Naive B cell (primary cell): ENCODE data around the gene KLF16. TPM values are rescaled to one million over a fixed set of nuclear protein-coding genes. Genes with fewer than 3 reads are reported as not detected.
A peak's percentile ranks its signal among the peaks of the same experiment; 100 is the strongest.

Experiments
- ATAC-seq, 2 donors: fragments of 150-1000 bp; cut with Tn5 transposase; 2 replicates each; pipeline ENCODE4 v1.10.0; 2021; ENCODE audit warnings: low read depth in 2 of 2, mild to moderate bottlenecking in 2 of 2, moderate library complexity in 2 of 2
- DNase-seq: peaks from one replicate; pipeline ENCODE4 v3.0.0; 2022
- H3K27ac Mint-ChIP-seq, 6 donors: one replicate each; pipeline ENCODE4 v1.8.0; 2020 to 2022; ENCODE audit warnings: mild to moderate bottlenecking in 6 of 6, mixed read lengths in 6 of 6, moderate library complexity in 5 of 6, inconsistent platforms in 2 of 6
- H3K27me3 Mint-ChIP-seq, 3 donors: one replicate each; pipeline ENCODE4 v1.8.0; 2021 to 2022; ENCODE audit warnings: mixed read lengths in 3 of 3, mild to moderate bottlenecking in 1 of 3
- H3K36me3 Mint-ChIP-seq, 2 donors: one replicate each; pipeline ENCODE4 v1.8.0; 2020 to 2022; ENCODE audit warnings: mixed read lengths in 2 of 2, inconsistent platforms in 1 of 2, mild to moderate bottlenecking in 1 of 2
- H3K4me1 Mint-ChIP-seq, 3 donors: one replicate each; pipeline ENCODE4 v1.8.0; 2020 to 2022; ENCODE audit warnings: mixed read lengths in 3 of 3, inconsistent platforms in 1 of 3, mild to moderate bottlenecking in 1 of 3, moderate library complexity in 1 of 3
- H3K4me3 Mint-ChIP-seq, 8 donors: one replicate each; pipeline ENCODE4 v1.8.0; 2020 to 2022; ENCODE audit warnings: mild to moderate bottlenecking in 8 of 8, mixed read lengths in 8 of 8, moderate library complexity in 8 of 8, inconsistent platforms in 2 of 8
- H3K9me3 Mint-ChIP-seq, 7 donors: one replicate each; pipeline ENCODE4 v1.8.0; 2020 to 2022; ENCODE audit warnings: mixed read lengths in 7 of 7, mild to moderate bottlenecking in 5 of 7, inconsistent platforms in 2 of 7, moderate library complexity in 1 of 7
- polyA plus RNA-seq, 6 donors: library from polyadenylated mRNA; unstranded; fragments of 300-500 nt; fragmentation: Illumina TruSeq; gene quantifications; one replicate each; pipeline ENCODE4 v1.2.3, GENCODE V29; 2021; ENCODE audit warnings: low read depth in 6 of 6

Gene KLF16
- polyA plus RNA-seq, 6 donors from 2014 or later: 0.43 to 1.4 (median 0.70) TPM

DNA sequence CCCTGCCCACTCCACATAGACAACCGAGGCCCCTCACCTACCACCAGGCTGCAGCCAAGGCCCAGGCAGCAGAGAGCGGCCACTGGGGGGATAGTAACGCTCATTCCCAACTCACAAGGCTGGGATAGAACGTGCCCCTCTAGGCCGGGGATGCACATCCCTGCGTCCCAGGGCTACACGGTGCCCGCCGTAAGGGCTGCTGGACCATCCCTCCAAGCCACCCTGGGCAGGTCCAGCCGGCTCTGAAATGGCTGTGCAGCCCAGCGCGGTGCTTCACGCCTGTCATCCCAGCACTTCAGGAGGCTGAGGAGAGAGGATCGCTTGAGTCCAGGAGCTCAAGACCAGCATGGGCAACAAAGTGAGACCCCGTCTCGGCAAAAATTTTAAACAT is 18.3 kb downstream of the KLF16 start:
- ATAC-seq (no peak), DNase-seq (no peak)
- Mint-ChIP-seq H3K36me3 (no peaks in the 10 kb centered on the region), H3K27ac (peak overlapping the region in 1 of 6 donors; percentile 84), H3K4me3 (peak overlapping the region in 2 of 8 donors; percentile 3 to 71), H3K4me1 (peaks cover 33 to 76% (median 63%) of the 10 kb centered on the region in 3 donors), H3K9me3 (no peaks in the 10 kb centered on the region), H3K27me3 (no peaks in the 10 kb centered on the region)

DNA sequence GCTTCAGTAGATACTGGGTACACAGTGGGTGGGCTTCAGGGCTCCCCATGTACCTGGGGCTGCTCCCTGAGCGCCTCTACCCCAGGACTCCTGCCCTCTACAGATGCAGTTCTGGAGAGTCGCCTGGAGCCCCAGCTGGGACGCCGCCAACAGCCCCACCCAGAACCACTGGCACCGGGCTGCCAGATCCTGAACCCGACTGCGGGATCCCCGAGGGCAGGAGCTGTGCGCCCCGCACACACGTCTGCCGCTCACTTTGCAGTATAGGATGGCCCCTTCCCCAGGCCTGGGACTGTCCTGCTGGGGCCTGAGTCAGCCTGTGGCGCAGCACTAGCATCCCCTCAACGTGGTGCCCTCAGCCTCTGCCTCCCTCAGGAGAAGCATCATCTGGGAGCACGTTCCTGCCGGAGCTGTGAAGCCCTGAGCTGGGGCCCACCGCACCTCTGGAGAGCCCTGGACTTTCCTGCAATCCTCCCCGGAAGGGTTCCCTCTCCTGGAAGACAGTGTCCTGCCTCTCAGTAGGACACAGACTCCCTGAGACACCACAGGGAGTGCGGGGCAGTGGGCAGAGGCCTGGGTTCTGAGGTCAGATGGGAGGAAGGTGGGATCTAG is 18.8 kb downstream of the KLF16 start:
- no peak for ATAC-seq
- Mint-ChIP-seq H3K27ac (peak overlapping the region in 1 of 6 donors; percentile 84), H3K27me3 (no peaks in the 10 kb centered on the region), H3K36me3 (no peaks in the 10 kb centered on the region), H3K4me3 (peak overlapping the region in 2 of 8 donors; percentile 30 to 71), H3K9me3 (no peaks in the 10 kb centered on the region), H3K4me1 (peaks cover 34 to 77% (median 64%) of the 10 kb centered on the region in 3 donors)
- no peak for DNase-seq

DNA sequence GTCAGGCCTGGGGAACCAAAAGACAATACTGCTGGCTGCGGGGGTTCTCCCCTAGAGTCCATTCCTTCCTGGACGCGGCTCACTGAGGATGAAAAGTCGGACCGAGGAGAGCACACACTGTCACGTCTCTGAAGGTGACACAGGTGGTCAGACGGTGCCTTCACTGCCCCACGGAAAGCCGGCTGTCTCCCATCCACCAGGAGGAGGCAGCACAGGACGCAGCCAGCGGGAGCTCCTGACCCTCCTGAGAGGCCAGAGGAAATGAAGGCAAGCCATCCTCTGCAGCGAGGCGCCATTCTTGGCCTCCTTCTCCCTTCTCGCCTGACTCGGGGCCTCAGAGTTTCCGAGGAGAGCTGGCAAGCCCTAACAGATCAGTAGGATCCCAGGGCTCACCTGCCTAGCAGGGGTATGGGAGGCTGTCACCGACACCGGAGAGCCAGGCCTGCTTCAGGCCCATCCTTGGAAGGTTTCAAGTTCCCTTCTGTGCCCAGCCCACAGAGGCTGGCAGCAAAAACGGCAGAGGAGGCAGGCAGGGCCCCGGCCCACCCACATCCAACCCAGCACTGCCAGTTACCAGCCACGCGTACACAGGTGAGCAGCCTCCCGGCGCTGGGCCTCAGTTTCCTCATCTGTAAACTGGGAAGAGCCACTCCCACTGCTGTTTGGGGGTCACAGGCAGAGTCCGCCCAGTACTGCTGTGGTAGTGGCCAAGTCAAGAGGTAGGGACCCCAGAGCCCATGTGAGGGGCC is 19.6 kb downstream of the KLF16 start:
- H3K9me3 Mint-ChIP-seq: no peaks in the 10 kb centered on the region
- H3K27ac Mint-ChIP-seq: peak overlapping the region in 2 of 6 donors; percentile 34 to 38
- ATAC-seq: no peak
- no peaks in the 10 kb centered on the region for H3K27me3 Mint-ChIP-seq
- H3K4me3 Mint-ChIP-seq: peak overlapping the region in 3 of 8 donors; percentile 15 to 24 (median 19)
- no peak for DNase-seq
- H3K4me1 Mint-ChIP-seq: peaks cover 35 to 75% (median 62%) of the 10 kb centered on the region in 3 donors
- no peaks in the 10 kb centered on the region for H3K36me3 Mint-ChIP-seq

DNA sequence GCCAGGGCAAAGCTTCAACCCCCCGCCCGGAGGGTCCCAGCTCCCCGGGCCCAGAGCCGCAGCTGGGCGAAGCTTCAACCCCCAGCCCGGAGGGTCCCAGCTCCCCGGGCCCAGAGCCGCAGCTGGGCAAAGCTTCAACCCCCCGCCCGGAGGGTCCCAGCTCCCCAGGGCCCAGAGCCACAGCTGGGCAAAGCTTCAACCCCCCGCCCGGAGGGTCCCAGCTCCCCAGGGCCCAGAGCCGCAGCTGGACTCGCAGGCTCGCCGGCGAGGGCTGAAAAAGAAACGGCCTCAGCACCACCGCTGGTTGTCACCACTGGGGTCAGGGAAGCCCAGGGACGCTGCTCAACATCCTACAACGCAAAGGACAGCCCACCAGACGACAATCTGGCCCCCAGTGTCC is 20.3 kb downstream of the KLF16 start:
- DNase-seq: no peak
- Mint-ChIP-seq H3K4me3 (no peak overlapping the region), H3K27me3 (no peaks in the 10 kb centered on the region), H3K27ac (no peak overlapping the region), H3K9me3 (no peaks in the 10 kb centered on the region), H3K4me1 (peaks cover 35 to 74% (median 67%) of the 10 kb centered on the region in 3 donors), H3K36me3 (no peaks in the 10 kb centered on the region)
- no peak for ATAC-seq

DNA sequence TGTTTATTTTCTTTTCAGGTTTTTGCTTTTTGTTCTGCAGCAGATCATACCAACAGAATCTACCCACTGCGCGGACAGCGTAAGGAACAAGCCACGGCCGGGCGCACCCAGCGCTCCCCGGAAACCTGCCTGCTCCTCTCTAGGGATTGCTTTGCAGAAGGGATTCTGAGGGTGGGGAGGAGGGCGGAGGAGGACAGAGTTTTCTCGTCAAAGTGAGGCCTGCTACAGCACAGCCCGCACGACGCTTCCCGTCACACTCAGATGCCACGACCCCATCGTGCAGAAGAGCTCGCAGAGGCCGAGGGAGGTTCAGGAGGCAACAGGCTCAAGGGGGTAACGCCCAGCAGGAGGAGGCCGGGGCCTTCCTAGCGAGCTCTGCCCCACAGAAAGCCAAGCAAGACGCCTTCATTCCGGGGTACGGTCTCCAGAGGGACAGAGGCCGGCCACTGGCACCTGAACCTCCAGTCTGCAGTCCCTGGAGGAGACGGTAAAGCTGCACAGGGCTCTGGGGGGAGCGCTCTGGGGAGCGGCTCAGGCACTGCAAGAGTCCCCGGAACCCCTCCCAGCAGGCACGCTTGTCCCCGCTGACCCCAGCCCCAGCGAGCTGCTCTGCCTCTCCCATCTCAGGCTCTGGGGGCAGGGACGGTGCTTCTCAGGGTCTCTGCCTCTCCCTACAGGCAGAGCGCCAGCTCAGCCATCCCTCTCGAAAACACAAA is 22.0 kb downstream of the KLF16 start:
- DNase-seq: no peak
- ATAC-seq: no peak
- peak overlapping the region in 2 of 8 donors; percentile 59 to 62 for H3K4me3 Mint-ChIP-seq
- no peaks in the 10 kb centered on the region for H3K27me3 Mint-ChIP-seq
- H3K36me3 Mint-ChIP-seq: no peaks in the 10 kb centered on the region
- no peaks in the 10 kb centered on the region for H3K9me3 Mint-ChIP-seq
- H3K4me1 Mint-ChIP-seq: peaks cover 29 to 61% (median 59%) of the 10 kb centered on the region in 3 donors
- H3K27ac Mint-ChIP-seq: peak overlapping the region in 4 of 6 donors; percentile 36 to 51 (median 44)

DNA sequence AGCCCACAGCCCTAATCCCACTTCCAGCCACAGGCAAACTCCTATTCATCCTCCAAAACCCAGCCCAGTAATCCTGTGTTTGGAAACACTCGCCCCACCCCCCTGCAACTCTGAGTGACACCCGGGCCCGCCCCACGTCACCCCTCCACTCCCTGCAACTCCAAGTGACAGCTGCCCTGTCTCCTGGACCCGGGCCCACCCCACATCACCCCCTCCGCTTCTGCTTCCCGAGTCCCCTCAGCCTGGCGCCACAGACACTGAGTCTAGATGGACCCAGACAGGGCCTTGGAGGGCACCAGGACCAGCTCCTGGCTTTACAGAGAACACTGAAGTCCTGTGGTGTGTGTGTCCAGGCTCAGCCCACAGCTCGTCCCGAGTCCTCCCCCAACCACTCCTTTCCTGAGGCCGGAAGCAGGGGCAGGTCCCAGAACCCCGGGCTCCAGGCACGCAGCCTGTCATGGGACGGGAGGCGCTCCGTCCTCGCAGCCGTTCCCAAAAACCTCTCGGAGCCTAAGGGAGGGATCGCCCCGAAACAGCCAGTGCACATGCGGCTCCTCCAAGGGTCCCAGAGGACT is 22.8 kb downstream of the KLF16 start:
- Mint-ChIP-seq H3K9me3 (no peaks in the 10 kb centered on the region), H3K4me3 (no peak overlapping the region), H3K27ac (peak overlapping the region in 1 of 6 donors; percentile 28), H3K36me3 (no peaks in the 10 kb centered on the region), H3K27me3 (no peaks in the 10 kb centered on the region), H3K4me1 (peaks cover 28 to 60% (median 58%) of the 10 kb centered on the region in 3 donors)
- DNase-seq: no peak
- ATAC-seq: no peak

DNA sequence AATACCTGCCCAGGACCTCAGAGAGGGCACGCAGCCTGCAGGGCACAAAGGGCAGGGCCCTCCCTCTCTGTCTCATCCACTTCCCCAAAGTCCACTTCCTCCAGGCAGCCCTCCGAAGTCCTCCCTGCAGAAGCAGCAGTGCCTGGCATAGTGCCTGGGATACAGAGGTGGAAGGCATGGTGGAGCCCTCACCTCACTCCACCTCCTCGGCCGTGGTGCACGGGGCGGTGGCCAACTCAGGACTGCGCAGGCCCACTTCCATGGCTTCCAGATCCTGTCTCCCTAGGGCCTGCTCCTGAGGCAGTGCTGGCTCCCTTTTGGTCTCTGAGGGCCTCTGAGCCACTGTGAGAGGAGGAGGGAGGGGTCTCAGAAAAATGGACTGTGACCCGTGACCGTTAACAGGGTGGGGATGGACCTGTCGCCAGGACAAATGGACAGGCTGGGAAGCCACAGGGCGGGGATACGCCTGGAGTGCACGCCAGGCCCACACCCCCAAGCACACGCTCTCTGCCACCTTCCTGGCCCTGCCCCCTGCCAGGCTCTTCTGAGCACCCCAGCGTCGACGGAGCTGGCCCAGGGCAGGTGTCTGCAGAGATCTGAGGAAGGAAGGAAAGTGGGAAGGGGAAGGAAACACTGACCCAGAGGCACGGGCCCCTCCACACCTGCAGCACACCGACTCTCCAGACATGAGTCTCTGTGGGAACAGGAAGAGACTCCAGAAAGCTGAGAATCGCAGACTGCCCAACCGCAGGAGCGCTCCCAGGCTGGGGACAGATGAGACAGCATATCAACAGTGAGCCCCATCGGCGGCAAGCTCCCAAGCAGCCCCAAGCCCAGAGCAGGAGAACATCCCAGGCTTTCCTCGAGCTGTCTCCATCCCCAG is 23.5 kb downstream of the KLF16 start:
- peak overlapping the region in 2 of 8 donors; percentile 26 to 53 for H3K4me3 Mint-ChIP-seq
- peak overlapping the region in 3 of 6 donors; percentile 28 to 69 (median 37) for H3K27ac Mint-ChIP-seq
- no peaks in the 10 kb centered on the region for H3K9me3 Mint-ChIP-seq
- no peak for ATAC-seq
- H3K36me3 Mint-ChIP-seq: no peaks in the 10 kb centered on the region
- DNase-seq: no peak
- peaks cover 26 to 55% (median 53%) of the 10 kb centered on the region in 3 donors for H3K4me1 Mint-ChIP-seq
- no peaks in the 10 kb centered on the region for H3K27me3 Mint-ChIP-seq

DNA sequence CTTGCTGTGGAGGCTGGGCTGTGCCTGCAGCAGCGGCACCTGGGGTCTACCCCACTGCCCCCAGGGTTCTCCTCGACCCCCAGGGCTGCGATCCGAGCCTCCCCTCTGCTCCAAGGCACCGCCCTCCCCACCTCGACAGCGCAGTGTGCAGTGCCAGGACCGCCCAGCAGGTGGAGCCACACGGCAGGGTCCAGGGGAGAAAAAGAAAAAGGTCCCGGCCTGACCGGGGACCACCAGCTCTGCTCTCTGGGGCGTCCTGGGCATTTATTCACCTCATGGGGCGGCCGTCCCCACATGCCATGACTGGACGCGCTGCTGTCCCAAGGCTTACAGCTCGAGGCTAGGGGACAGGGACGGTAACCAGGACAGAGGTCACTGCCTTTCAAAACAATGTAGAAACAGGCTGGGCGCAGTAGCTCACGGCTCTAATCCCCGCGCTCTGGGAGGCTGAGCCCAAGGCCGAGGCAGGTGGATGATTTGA is 25.7 kb downstream of the KLF16 start:
- Mint-ChIP-seq H3K36me3 (no peaks in the 10 kb centered on the region), H3K27ac (no peak overlapping the region), H3K4me3 (no peak overlapping the region), H3K27me3 (no peaks in the 10 kb centered on the region), H3K4me1 (peaks cover 36 to 49% (median 40%) of the 10 kb centered on the region in 3 donors), H3K9me3 (no peaks in the 10 kb centered on the region)
- ATAC-seq: peak; percentile 65 to 66
- DNase-seq: peak; percentile 49

DNA sequence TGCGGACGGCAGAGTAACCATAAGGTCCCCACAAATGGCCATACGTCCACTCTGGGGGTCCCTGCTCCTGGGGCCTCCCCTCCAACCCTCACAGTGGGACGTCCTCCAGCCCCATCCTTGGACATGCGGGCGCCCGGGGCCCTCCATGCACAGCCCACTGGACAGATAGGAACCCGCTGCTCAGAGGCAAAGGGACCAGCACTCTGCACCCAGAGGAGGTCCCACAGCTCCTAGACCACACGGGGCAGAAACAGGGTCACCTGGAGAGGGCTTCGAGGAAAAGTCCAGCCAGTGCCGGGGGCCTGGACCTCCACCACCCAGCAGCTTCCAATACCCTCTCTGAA is 26.2 kb downstream of the KLF16 start:
- DNase-seq (no peak), ATAC-seq (no peak)
- H3K9me3 Mint-ChIP-seq: no peaks in the 10 kb centered on the region
- no peak overlapping the region for H3K27ac Mint-ChIP-seq
- peaks cover 34 to 44% (median 35%) of the 10 kb centered on the region in 3 donors for H3K4me1 Mint-ChIP-seq
- H3K27me3 Mint-ChIP-seq: no peaks in the 10 kb centered on the region
- H3K36me3 Mint-ChIP-seq: no peaks in the 10 kb centered on the region
- no peak overlapping the region for H3K4me3 Mint-ChIP-seq

DNA sequence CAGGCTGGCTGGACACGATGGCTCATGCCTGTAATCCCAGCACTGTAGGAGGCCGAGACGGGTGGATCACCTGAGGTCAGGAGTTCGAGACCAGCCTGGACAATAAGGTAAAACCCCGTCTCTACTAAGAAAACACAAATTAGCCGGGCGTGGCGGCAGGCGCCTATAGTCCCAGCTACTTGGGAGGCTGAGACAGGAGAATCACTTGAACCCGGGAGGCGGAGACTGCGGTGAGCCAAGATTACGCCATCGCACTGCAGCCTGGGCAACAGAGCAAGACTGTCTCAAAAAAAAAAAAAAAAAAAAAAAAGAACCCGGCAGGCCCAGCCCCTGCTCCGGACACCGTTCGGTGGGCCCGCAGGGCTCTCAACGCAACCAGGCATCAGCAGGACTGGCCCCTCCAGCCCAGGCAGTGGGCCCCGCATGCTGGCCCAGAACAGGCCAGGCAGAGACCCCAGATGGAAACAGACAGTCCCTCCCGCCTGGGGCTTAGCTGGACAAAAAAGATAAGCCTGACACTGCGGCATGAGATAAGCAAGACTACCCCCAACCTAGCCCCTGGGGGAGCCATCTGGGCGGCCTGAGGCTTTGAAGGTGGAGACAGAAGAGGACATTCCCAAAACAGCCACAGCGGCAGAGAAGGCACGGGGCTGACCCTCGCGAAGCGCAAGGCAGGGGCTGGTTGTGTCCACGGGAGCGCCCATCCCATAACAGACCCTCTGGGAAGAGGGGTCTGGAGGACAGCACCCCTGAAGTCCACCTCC is 26.7 kb downstream of the KLF16 start:
- no peak for DNase-seq
- ATAC-seq: no peak
- no peak overlapping the region for H3K27ac Mint-ChIP-seq
- H3K36me3 Mint-ChIP-seq: no peaks in the 10 kb centered on the region
- H3K27me3 Mint-ChIP-seq: no peaks in the 10 kb centered on the region
- H3K4me1 Mint-ChIP-seq: peaks cover 29 to 42% (median 37%) of the 10 kb centered on the region in 3 donors
- no peaks in the 10 kb centered on the region for H3K9me3 Mint-ChIP-seq
- no peak overlapping the region for H3K4me3 Mint-ChIP-seq

DNA sequence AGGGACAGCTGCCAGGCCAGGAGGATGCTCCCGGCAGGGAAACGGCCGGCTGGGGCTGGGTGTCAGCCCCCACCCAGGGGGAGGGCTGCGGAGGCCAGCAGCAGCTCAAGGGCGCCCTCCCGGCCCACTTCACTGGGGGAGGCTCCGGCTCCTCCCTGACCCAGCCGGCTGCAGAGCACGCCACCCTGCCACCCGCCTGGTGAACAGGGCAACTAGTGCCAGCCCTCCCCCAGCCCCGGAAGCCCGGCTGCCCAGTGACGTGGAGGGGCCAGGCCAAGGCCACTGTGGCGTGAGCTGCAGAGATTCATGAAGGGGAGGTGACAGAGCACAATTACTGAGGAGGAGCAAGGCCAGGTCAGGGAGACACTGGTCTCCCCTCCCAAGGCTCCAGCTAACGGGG is 29.8 kb downstream of the KLF16 start:
- H3K4me1 Mint-ChIP-seq: peaks cover 7 to 31% (median 20%) of the 10 kb centered on the region in 3 donors
- no peaks in the 10 kb centered on the region for H3K27me3 Mint-ChIP-seq
- no peak for DNase-seq
- H3K9me3 Mint-ChIP-seq: no peaks in the 10 kb centered on the region
- H3K27ac Mint-ChIP-seq: no peak overlapping the region
- no peak for ATAC-seq
- no peak overlapping the region for H3K4me3 Mint-ChIP-seq
- no peaks in the 10 kb centered on the region for H3K36me3 Mint-ChIP-seq

DNA sequence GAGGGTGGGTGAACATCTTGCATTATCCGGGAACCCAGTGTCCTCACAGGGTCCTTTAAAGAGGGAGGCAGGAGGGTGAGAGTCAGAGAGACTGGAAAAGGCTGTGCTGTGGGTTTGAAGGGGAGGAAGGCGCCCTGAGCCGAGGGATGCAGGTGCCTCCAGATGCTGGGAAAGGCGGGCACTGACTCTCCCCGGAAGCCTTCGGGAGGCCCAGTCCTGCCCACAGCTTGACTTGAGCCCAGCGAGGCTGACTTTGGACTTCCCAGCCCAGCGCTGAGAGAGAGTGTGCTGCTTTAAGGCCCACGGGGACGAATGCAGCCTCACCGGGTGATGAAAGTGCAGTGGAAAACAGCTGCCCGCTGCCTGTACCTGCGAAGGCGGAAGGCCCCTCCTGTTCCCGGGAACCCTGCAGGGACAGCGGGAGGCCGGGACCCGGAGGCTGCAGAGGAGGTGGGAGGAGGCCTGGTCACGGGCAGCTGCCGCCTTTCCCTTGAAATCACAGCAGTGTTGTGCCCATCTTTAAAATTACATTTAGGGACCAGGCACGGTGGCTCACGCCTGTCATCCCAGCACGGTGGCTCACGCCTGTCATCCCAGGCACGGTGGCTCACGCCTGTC is 31.2 kb downstream of the KLF16 start:
- Mint-ChIP-seq H3K27ac (peak overlapping the region in 1 of 6 donors; percentile 62), H3K9me3 (no peaks in the 10 kb centered on the region), H3K36me3 (no peaks in the 10 kb centered on the region), H3K27me3 (no peaks in the 10 kb centered on the region), H3K4me3 (peak overlapping the region in 2 of 8 donors; percentile 23 to 29), H3K4me1 (peaks cover 7 to 27% (median 11%) of the 10 kb centered on the region in 3 donors)
- DNase-seq (no peak), ATAC-seq (no peak)
